GM12891 (cell line): ENCODE data around the gene NDUFA12.

Experiments
- POLR2A ChIP-seq: IDR thresholded peaks from 2 replicates; pipeline ENCODE4 v1.6.1; 2011; ENCODE audit warnings: low read depth, low read length, control low read depth
- POLR2AphosphoS5 ChIP-seq: IDR thresholded peaks from 2 replicates; pipeline ENCODE4 v1.6.1; 2011; ENCODE audit warnings: low read depth, low read length, control low read depth
- TAF1 ChIP-seq: IDR thresholded peaks from 2 replicates; pipeline ENCODE4 v1.6.1; 2011; ENCODE audit warnings: low read depth, low read length, control low read depth

- TF ChIP-seq POLR2AphosphoS5 (no peak), TAF1 (no peak), POLR2A (no peak)
These were observed 23.6 kb downstream of the NDUFA12 start for GRCh38 chr12:94979941-94980340.
